ENCODE measurements around the gene CEACAM21.

Gene CEACAM21

DNA sequence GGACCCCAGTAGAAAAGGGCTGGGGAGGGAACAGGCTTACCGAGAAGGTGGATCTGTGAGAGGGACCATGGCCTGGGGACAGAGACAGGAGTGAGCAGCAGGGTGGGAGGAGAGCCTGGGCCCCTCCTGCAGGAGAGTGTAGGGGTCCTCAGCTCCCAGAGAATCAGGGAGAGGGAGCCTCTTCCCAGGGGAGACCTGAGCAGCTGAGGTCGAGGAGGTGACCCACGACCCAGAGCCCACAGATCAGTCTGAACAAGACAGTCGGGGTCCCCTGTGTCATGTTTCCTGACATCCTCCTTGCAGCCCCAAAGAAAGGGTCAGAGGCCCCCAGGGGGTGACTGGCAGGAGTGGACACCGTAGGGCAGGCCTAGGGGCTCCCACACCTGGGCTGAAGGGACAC, 44.2 kb downstream of the CEACAM21 start:
- no peak overlapping the region for H3K9ac ChIP-seq (ENCODE audit: low read length)
- peaks cover 53% of the 10 kb centered on the region for H3K27me3 ChIP-seq (ENCODE audit: control insufficient read depth, insufficient read depth, low read length)
- H3K9me3 ChIP-seq (ENCODE audit: control insufficient read depth, insufficient read depth, low read depth, low read length) = no peaks in the 10 kb centered on the region
- no peaks in the 10 kb centered on the region for H3K4me1 ChIP-seq (ENCODE audit: control insufficient read depth, insufficient read depth, low read length)
- no peaks in the 10 kb centered on the region for H3K36me3 ChIP-seq (ENCODE audit: control insufficient read depth, insufficient read depth, low read length)
- H3K27ac ChIP-seq (ENCODE audit: low read depth, low read length) = no peak overlapping the region
- H3K4me3 ChIP-seq (ENCODE audit: low read depth, low read length) = no peak overlapping the region

DNA sequence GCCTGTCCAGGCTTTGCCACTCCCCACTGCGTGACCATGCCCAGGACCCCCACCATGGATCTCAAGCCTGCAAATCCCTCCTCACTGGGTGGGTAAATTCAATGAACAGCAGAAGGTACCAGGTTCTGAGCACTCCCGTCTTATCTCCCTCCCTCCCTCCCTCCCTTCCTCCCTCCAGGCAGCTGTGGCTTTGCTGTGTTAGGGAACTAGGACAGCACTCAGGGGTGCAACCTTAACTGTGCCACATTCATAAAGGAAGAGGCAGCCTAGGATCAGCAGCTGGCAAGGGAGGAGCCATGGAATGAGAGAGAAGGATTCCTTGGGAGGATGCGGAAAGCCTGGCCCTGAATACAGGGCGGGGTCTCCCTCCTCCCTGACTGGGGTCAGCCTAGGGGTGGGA, 45.3 kb downstream of the CEACAM21 start:
- no peaks in the 10 kb centered on the region for H3K36me3 ChIP-seq (ENCODE audit: control insufficient read depth, insufficient read depth, low read length)
- peaks cover 54% of the 10 kb centered on the region for H3K27me3 ChIP-seq (ENCODE audit: control insufficient read depth, insufficient read depth, low read length)
- no peak overlapping the region for H3K27ac ChIP-seq (ENCODE audit: low read depth, low read length)
- H3K9ac ChIP-seq (ENCODE audit: low read length) = no peak overlapping the region
- H3K4me1 ChIP-seq (ENCODE audit: control insufficient read depth, insufficient read depth, low read length) = no peaks in the 10 kb centered on the region
- H3K9me3 ChIP-seq (ENCODE audit: control insufficient read depth, insufficient read depth, low read depth, low read length) = no peaks in the 10 kb centered on the region
- no peak overlapping the region for H3K4me3 ChIP-seq (ENCODE audit: low read depth, low read length)

DNA sequence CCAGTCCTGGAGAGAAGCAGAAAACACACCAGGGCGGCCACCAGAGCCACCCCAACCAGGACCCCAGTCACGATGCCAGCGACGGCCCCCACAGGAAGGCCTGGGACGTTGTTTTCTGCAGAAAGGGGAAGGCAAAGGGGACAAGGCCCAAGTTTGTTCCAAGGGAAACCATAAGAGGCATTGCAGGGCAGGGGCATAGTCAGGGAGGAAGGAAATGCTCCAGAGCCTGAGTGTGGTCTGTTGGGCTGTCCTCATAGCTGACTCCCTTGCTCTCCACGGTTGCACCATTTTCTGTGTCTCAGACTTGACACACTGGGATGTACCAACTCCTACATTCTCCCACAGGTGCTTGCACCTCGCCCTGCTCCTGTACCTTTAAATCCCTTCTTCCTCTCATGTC, 45.7 kb downstream of the CEACAM21 start:
- Histone ChIP-seq H3K4me3 (ENCODE audit: low read depth, low read length) (no peak overlapping the region), H3K27ac (ENCODE audit: low read depth, low read length) (no peak overlapping the region), H3K36me3 (ENCODE audit: control insufficient read depth, insufficient read depth, low read length) (no peaks in the 10 kb centered on the region), H3K27me3 (ENCODE audit: control insufficient read depth, insufficient read depth, low read length) (peaks cover 56% of the 10 kb centered on the region), H3K9ac (ENCODE audit: low read length) (no peak overlapping the region), H3K9me3 (ENCODE audit: control insufficient read depth, insufficient read depth, low read depth, low read length) (no peaks in the 10 kb centered on the region), H3K4me1 (ENCODE audit: control insufficient read depth, insufficient read depth, low read length) (no peaks in the 10 kb centered on the region)

DNA sequence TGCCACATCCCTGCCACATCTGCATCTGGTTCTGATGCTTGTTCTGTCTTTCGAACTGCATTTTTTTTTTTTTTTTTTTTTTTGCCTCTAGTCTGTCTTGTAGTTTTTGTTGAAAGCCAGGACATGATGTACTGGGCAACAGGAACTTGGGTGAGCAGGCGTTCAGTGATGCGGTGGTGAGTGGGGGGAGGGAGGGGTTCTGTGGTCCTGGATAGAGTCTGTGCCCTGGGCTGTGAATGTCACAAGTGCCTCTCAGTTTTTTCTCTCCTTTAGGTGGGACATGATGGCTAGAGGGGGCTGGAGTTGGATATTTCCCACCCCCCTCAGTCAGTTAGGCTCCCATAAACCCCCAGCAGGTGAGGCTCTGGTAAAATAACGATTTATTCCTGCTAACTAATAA, 47.4 kb downstream of the CEACAM21 start:
- Histone ChIP-seq H3K4me3 (ENCODE audit: low read depth, low read length) (no peak overlapping the region), H3K36me3 (ENCODE audit: control insufficient read depth, insufficient read depth, low read length) (no peaks in the 10 kb centered on the region), H3K27ac (ENCODE audit: low read depth, low read length) (no peak overlapping the region), H3K4me1 (ENCODE audit: control insufficient read depth, insufficient read depth, low read length) (no peaks in the 10 kb centered on the region), H3K9me3 (ENCODE audit: control insufficient read depth, insufficient read depth, low read depth, low read length) (no peaks in the 10 kb centered on the region), H3K9ac (ENCODE audit: low read length) (no peak overlapping the region), H3K27me3 (ENCODE audit: control insufficient read depth, insufficient read depth, low read length) (peaks cover 61% of the 10 kb centered on the region)

DNA sequence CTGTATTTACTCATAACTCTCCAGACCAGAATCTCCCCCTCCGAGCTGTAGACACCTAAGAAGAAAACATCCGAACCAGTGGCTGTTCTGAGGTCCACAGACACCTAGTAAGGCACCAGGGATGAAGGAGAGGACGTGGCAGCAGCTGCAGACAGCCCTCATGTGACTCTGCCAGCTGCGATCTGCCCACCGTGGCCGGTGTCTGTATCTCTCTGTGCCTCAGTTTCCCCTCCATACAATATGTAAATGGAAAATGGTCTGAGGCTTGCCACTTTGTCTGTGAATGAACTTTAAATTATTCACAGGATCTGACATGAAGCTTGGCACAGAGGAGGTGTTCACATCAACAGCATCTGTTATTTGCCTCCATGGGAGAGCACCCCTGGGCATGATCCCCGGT, 48.5 kb downstream of the CEACAM21 start:
- peaks cover 68% of the 10 kb centered on the region for H3K27me3 ChIP-seq (ENCODE audit: control insufficient read depth, insufficient read depth, low read length)
- H3K36me3 ChIP-seq (ENCODE audit: control insufficient read depth, insufficient read depth, low read length) = no peaks in the 10 kb centered on the region
- H3K9ac ChIP-seq (ENCODE audit: low read length) = no peak overlapping the region
- H3K27ac ChIP-seq (ENCODE audit: low read depth, low read length) = no peak overlapping the region
- H3K4me1 ChIP-seq (ENCODE audit: control insufficient read depth, insufficient read depth, low read length) = no peaks in the 10 kb centered on the region
- H3K4me3 ChIP-seq (ENCODE audit: low read depth, low read length) = no peak overlapping the region
- H3K9me3 ChIP-seq (ENCODE audit: control insufficient read depth, insufficient read depth, low read depth, low read length) = no peaks in the 10 kb centered on the region

DNA sequence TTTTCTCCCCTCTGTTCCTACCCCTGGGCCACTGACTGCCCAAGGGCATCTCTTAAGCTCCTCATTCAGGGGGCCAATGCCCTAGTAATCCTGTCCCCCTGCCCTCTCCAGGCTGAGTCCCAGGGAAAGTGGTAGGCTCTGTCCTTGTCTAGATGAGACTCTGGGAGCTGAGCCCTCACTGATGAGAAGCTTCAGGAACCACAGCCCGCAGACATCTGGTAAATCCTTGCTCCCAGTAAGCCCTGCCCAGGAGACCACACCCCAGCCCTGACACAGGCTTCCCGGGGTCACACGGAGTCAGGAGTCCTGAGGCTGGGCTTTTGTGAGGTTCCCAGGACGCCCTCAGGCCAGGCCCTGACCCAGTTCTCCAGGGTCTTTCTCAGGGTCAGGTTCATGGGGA, 49.0 kb downstream of the CEACAM21 start:
- Histone ChIP-seq H3K27ac (ENCODE audit: low read depth, low read length) (no peak overlapping the region), H3K9me3 (ENCODE audit: control insufficient read depth, insufficient read depth, low read depth, low read length) (no peaks in the 10 kb centered on the region), H3K4me3 (ENCODE audit: low read depth, low read length) (no peak overlapping the region), H3K9ac (ENCODE audit: low read length) (no peak overlapping the region), H3K27me3 (ENCODE audit: control insufficient read depth, insufficient read depth, low read length) (peaks cover 68% of the 10 kb centered on the region), H3K4me1 (ENCODE audit: control insufficient read depth, insufficient read depth, low read length) (no peaks in the 10 kb centered on the region), H3K36me3 (ENCODE audit: control insufficient read depth, insufficient read depth, low read length) (no peaks in the 10 kb centered on the region)

DNA sequence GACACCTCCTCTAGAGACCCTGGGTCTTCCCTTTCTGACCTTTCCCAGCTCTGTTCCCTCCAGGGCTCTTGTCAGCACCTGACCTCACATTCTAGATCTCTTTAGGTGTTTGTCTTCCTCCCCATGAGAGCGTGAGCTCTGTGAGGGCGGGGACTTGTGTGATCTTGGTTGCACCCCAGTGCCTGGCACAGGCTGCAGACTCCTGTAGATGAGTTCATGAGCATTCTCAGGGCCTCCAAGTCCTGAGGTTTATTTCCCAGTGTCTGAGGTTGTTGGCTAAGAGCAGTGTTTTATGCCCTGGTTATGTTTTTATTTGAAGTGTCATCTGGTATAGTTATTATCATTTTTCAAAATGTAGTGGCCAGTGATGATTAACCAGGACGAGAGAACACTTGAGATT, 50.3 kb downstream of the CEACAM21 start:
- Histone ChIP-seq H3K9me3 (ENCODE audit: control insufficient read depth, insufficient read depth, low read depth, low read length) (peaks cover 4% of the 10 kb centered on the region; the same call in 1 of the 2 replicates), H3K36me3 (ENCODE audit: control insufficient read depth, insufficient read depth, low read length) (no peaks in the 10 kb centered on the region), H3K27ac (ENCODE audit: low read depth, low read length) (no peak overlapping the region), H3K9ac (ENCODE audit: low read length) (no peak overlapping the region), H3K4me3 (ENCODE audit: low read depth, low read length) (no peak overlapping the region), H3K27me3 (ENCODE audit: control insufficient read depth, insufficient read depth, low read length) (peaks cover 63% of the 10 kb centered on the region), H3K4me1 (ENCODE audit: control insufficient read depth, insufficient read depth, low read length) (no peaks in the 10 kb centered on the region)

DNA sequence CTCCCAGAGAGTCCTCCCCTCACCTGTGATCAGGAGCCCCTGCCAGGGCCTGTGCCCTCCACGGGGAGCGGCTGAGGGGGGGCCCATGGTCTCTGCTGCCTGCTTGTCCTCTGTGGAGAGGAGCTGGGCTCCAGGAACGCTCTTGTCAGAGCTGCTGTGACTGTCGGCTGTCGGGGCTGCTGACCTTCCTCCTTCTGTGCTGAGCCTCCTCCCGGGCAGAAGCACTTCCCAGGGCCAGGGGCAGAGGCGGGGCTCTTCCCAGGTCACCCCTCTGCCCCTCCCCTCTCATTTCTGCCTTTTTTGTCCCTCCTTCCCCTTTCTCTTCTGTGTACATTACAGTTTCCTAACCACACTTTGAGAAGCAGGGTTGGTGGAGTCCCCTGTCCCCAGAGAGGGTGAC, 50.9 kb downstream of the CEACAM21 start, which contains the start of gene CEACAM4:
Gene CEACAM4 (minus strand): TSS at position 198 of the 400 bp plus-strand sequence. CDS start 111 bp downstream, at position 87.
- peaks cover 4% of the 10 kb centered on the region; the same call in 1 of the 2 replicates for H3K9me3 ChIP-seq (ENCODE audit: control insufficient read depth, insufficient read depth, low read depth, low read length)
- no peak within 1 kb of the TSS for H3K9ac ChIP-seq (ENCODE audit: low read length)
- H3K27ac ChIP-seq (ENCODE audit: low read depth, low read length) = no peak within 1 kb of the TSS
- peaks cover 59% of the 10 kb centered on the region for H3K27me3 ChIP-seq (ENCODE audit: control insufficient read depth, insufficient read depth, low read length)
- H3K4me1 ChIP-seq (ENCODE audit: control insufficient read depth, insufficient read depth, low read length) = no peaks in the 10 kb centered on the region
- H3K4me3 ChIP-seq (ENCODE audit: low read depth, low read length) = no peak within 1 kb of the TSS
- no peaks in the 10 kb centered on the region for H3K36me3 ChIP-seq (ENCODE audit: control insufficient read depth, insufficient read depth, low read length)

DNA sequence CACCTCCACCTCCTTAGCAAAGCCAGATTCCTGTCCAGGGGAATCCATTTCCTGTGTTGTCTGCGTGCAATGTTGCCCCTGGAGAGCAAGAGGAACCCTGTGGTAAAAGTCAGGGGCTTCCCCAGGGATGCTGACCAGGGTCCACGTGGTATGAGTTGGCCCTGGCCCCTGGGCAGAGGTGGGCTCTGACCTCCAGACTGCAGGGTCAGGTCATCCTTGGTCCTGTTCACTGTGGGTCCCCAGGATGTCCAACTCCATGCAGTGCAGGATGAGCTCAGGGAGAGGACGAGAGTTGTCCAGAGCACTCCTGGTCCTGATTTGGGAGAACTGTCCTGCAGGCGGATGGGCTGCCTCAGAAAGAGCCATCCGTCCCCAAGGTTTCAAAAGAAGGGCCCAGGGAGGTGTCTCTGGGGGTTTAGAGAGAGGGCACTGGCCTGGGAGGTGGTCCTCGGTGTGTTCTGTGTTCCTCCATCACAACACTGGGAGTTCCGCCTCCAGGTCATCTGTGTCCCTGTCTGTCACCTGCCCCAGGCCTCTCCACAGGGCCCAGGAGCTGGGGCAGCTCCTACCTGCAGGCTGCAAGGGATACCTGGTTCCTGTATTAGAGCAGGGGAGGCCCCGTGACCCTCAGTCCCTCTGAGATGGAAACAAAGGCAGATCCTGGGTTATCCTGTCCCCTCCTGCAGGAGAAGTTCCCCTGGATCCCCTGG, 52.2 kb downstream of the CEACAM21 start:
- H3K9me3 ChIP-seq (ENCODE audit: control insufficient read depth, insufficient read depth, low read depth, low read length) = peaks cover 4% of the 10 kb centered on the region; the same call in 1 of the 2 replicates
- peaks cover 56% of the 10 kb centered on the region for H3K27me3 ChIP-seq (ENCODE audit: control insufficient read depth, insufficient read depth, low read length)
- H3K4me1 ChIP-seq (ENCODE audit: control insufficient read depth, insufficient read depth, low read length) = no peaks in the 10 kb centered on the region
- H3K9ac ChIP-seq (ENCODE audit: low read length) = no peak overlapping the region
- no peaks in the 10 kb centered on the region for H3K36me3 ChIP-seq (ENCODE audit: control insufficient read depth, insufficient read depth, low read length)
- no peak overlapping the region for H3K4me3 ChIP-seq (ENCODE audit: low read depth, low read length)
- no peak overlapping the region for H3K27ac ChIP-seq (ENCODE audit: low read depth, low read length)

Data from HUES6 (cell line).